Coronary artery (tissue), 2 donors: ENCODE measurements around the gene NUDCD2.

Experiments used
- DNase-seq: peaks from one replicate; pipeline ENCODE4 v3.0.0-alpha.2; 2017; ENCODE audit warnings: low spot score
- H3K27ac ChIP-seq, 2 donors: fragments of 200-600 bp; sonication (generic); one replicate each; pipeline ENCODE4 v1.5.1; 2016 to 2019
- H3K4me3 ChIP-seq: fragments of 200-600 bp; sonication (generic); 2 replicates; pipeline ENCODE4 v1.5.1; 2016; ENCODE audit warnings: mild to moderate bottlenecking, moderate library complexity
- TF ChIP-seq, protein P1 (sequence below): fragments of 200-600 bp; sonication (generic); IDR thresholded peaks from one replicate; pipeline ENCODE4 v1.5.1; 2019; ENCODE audit warnings: antibody characterized with exemption

NUDCD2 gene

DNA sequence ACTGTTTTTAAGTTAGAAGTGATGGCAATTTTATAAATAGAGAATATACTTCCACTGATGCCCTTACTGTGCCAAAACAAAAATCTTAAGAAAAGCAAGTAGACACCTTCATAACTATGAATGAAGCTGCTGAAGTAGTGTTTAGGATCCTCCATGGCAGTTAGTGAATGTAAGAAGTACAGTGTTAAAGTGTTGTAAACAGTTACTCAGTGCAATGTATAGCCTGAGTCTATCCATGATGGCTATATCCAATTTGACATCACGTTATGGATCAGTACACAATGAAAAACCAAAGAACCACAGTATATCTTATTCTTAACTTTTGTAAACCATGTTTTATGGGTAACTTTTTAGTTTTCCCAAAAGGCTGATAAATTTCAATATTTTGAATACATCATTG, 15.4 kb downstream of the NUDCD2 start:
- TF ChIP-seq, protein P1, sequence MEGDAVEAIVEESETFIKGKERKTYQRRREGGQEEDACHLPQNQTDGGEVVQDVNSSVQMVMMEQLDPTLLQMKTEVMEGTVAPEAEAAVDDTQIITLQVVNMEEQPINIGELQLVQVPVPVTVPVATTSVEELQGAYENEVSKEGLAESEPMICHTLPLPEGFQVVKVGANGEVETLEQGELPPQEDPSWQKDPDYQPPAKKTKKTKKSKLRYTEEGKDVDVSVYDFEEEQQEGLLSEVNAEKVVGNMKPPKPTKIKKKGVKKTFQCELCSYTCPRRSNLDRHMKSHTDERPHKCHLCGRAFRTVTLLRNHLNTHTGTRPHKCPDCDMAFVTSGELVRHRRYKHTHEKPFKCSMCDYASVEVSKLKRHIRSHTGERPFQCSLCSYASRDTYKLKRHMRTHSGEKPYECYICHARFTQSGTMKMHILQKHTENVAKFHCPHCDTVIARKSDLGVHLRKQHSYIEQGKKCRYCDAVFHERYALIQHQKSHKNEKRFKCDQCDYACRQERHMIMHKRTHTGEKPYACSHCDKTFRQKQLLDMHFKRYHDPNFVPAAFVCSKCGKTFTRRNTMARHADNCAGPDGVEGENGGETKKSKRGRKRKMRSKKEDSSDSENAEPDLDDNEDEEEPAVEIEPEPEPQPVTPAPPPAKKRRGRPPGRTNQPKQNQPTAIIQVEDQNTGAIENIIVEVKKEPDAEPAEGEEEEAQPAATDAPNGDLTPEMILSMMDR: no peak
- Histone ChIP-seq H3K27ac (no peak overlapping the region), H3K4me3 (no peak overlapping the region)
- no peak for DNase-seq

DNA sequence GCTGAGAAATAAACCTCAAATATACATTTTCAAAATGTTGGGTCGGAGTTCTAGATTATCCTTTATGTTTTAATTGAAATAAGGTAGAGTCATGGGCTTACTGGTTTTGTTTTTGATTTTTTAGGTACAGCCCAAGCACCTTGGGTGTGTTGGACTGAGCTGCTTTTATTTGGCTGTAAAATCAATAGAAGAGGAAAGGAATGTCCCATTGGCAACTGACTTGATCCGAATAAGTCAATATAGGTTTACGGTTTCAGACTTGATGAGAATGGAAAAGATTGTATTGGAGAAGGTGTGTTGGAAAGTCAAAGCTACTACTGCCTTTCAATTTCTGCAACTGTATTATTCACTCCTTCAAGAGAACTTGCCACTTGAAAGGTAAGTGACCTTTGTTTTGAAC, 18.9 kb downstream of the NUDCD2 start:
- H3K27ac ChIP-seq: no peak overlapping the region
- no peak for DNase-seq
- H3K4me3 ChIP-seq: no peak overlapping the region
- TF ChIP-seq, protein P1: no peak

DNA sequence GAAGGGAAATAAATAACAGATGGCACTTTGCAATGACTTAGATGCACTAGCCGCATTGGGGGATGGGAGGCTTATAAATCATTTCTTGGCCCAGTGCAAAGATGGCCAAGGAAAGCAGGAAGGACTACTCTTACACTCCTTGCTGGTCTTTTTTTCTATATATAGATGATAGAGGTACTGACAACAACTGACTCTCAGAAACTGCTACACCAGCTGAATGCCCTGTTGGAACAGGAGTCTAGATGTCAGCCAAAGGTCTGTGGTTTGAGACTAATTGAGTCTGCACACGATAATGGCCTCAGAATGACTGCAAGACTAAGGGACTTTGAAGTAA, 20.8 kb downstream of the NUDCD2 start:
- Histone ChIP-seq H3K4me3 (peak overlapping the region; percentile 19), H3K27ac (no peak overlapping the region)
- TF ChIP-seq, protein P1: no peak
- no peak for DNase-seq

DNA sequence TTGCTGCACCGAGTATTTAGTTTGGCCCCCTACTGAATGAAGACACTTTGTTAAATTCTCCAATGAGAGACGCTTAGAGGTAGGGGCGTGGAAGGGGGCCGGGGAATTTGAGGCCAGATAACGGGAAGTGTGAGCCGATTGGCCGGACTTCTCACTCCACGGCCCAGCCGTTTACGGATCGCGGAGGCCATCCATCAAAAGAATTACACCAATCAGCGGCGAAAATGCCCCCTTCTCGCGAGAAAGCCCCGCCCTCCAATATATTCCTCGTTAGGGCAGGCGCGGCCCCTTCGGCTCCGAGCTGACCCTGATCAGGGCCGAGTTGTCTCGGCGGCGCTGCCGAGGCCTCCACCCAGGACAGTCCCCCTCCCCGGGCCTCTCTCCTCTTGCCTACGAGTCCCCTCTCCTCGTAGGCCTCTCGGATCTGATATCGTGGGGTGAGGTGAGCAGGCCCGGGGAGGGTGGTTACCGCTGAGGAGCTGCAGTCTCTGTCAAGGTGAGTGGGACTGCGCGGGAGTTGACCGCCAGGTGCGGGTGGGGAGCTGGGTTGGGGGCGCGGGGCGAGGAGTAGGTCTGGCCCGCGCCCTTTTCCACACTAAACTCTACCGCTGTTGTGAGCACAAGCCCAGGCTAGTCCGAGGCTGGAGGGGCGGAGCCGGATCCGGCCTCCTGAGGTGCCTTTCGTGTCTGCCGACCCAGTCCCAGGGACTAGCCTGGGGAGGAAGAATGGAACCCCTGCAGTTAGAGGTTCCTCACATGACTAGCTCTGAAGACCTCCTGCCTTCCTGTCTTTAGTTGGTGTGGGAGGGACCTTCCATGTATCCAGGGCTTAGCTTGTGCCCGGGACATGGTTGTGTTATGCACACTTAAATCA, 22.4 kb downstream of the NUDCD2 start, which contains the start of gene CCNG1:
CCNG1 (plus strand) TSS at position 287 of the 874 bp plus-strand sequence. CDS start 1,662 bp downstream, outside the sequence.
- TF ChIP-seq, protein P1: no peak
- peak within 1 kb of the TSS; percentile 97 for H3K4me3 ChIP-seq
- DNase-seq: peak; percentile 96

DNA sequence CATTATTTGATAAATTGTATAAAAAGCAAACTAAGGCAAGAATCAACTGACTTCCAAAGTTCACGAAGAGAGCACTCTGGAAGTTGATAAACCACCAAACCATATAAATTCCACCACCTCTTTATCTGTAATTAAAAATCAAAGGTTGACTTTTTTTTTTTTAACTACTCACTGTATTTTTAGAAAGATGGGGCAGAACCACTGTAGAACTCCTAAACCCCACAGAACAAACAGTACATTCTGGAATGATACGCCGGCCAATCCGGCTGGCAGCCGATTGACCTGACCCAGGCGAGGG, 22.9 kb downstream of the NUDCD2 start:
- TF ChIP-seq, protein P1: no peak
- Histone ChIP-seq H3K4me3 (peak overlapping the region; percentile 97), H3K27ac (peak overlapping the region; percentile 84 to 94)
- DNase-seq: no peak

More for the DNA sequence above, 22.4 kb downstream of the NUDCD2 start, which contains the start of gene CCNG1:
- H3K27ac ChIP-seq: peak within 1 kb of the TSS; percentile 84 to 94

DNA sequence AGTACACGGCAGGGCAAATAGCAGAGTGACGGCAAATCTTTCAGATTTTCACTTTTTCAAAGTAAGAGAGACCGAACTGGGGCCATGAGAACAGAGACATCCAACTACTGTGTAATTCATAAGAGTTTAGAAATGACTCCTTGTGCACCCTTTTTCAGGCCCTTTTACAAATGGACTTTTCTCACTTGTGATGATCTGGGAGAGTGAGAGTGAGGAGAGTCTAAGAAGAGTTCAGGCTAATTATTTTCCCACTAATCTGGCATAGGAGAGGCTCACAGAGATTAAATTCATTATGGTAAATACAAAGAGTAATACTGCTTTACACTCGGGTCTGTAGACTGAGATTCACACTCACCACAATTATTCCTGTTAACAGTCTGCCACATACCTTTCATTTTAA, 23.4 kb downstream of the NUDCD2 start:
- TF ChIP-seq, protein P1: no peak
- DNase-seq: no peak
- Histone ChIP-seq H3K27ac (peak overlapping the region in 1 of 2 donors; percentile 94), H3K4me3 (peak overlapping the region; percentile 97)

DNA sequence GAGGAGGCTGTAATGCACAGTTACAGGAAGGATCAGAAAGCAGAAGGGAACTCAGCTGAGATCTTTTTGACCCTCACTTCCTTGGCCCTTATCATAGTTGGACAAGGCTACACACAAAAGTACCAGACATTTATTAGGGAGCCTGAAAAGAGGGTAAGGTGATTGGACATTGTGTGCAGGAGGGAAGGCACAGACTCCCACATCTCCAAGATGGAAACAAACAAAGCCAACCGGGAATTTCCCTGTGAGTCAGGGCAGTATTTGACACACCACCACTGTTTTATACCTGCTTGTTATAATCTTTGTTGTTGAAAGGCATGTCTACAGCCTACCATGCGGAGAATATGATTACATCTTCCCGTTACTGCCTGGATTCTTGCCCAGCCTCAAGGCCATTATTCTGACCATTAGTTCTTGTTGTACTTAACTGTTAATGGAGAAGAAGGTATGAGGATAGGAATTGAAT, 25.5 kb downstream of the NUDCD2 start:
- no peak overlapping the region for H3K27ac ChIP-seq

More for the DNA sequence above, 25.5 kb downstream of the NUDCD2 start:
- TF ChIP-seq, protein P1: no peak
- DNase-seq: no peak
- no peak overlapping the region for H3K4me3 ChIP-seq
